PC-3 (cell line): ENCODE results near the gene NPLOC4.

Source experiments
- CTCF ChIP-seq: fragments of 300-600 bp; sonication (generic); conservative IDR thresholded peaks from 2 replicates; pipeline ENCODE4 v1.5.1; 2017; ENCODE audit warnings: antibody characterized with exemption, low read depth, mild to moderate bottlenecking, low read length
- EZH2phosphoT487 ChIP-seq: fragments of 300-600 bp; sonication (generic); IDR thresholded peaks from 2 replicates; pipeline ENCODE4 v1.6.1; 2018; ENCODE audit warnings: mild to moderate bottlenecking, antibody characterized with exemption, low read length, borderline replicate concordance

- TF ChIP-seq CTCF (no peak), EZH2phosphoT487 (no peak)
Measured at GRCh38 chr17:81636505-81637288, at the start of gene NPLOC4, which contains the start of gene TSPAN10.
